ENCODE measurements around the gene C17orf113.

DNA sequence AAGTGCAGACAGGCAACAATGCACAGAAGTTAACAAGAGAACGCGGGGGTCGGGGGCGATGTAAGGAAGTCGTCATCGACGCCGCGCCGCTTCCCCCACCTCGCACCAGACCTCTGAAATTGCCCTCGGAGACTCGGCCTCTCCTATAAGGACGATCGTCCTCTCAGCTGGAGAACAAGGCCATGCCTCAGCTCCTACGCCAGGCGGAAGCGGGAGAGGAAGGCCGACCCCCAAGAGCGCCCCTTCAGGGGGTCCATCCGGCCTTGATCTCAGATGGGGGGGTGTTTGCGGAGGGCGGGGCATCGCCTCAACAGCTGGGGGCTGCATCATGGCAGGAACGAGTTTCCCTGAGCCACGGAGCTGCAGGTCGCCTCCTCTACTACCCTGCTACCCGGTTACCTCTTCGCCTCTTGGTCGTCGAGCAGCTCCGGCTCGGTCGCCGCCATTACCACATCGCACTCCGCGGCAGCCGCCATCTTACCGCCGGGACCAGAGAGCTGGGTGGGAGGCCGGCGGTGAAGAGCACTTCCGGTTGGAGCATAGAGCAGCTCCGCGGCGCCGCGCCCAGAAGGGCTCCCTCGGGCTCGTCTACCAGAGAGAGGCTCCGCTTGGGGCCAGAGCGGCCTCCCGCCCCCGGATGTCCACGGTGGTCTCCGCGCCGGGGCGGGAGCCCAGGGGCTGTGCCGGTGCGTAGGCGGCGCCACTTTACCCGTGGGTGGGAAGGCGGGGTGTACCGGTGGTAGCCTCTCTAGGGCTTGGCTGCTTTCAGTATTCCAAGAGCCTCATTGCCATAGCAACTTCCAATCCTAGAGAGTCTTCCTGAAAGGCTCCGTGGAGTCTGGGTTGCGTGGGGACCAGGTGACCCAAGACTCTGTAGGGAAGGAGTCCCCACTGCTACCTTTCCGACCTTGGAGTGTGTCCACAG is 33.2 kb downstream of the C17orf113 start, which contains the start of gene DNAJC7:
- no peak for TF ChIP-seq CTCF (IDR thresholded peaks at IDR 0.05)
- TF ChIP-seq POLR2A (IDR thresholded peaks at IDR 0.05): peak; percentile 40 to 73
